ENCODE data around the gene SLC22A4.

Gene SLC22A4

DNA sequence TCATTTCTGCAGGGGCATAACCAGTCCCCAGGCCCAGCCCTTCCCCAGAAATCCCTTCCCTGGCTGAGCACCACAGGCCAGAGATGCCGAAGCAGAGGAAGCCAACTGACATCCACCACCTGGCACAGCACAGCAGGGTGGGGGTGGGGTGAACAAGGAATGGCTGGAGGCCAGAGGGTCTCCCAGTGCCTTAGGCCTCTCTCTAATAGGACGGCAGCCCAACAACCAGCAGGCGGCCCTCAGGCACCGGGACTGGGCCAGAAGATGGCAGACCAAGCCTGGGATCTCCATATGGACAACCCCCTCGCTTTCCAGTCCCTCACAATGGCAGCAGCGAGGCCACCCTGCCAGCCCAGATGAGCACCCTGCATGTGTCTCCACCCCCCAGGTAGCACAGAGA lies 23.5 kb upstream of the SLC22A4 start:
- TF ChIP-seq POLR2A (IDR thresholded peaks at IDR 0.05; ENCODE audit: low read depth, low read length), result no peak
- no peak for TF ChIP-seq POLR2AphosphoS5 (IDR thresholded peaks at IDR 0.05; ENCODE audit: low read depth, low read length)
- no peak for TF ChIP-seq TAF1 (IDR thresholded peaks at IDR 0.05; ENCODE audit: borderline replicate concordance, low read depth, low read length)
- FAIRE-seq (no peak), DNase-seq (ENCODE audit: insufficient read length) (no peak)

- TF ChIP-seq POLR2A (IDR thresholded peaks at IDR 0.05; ENCODE audit: low read depth, low read length) (no peak), TAF1 (IDR thresholded peaks at IDR 0.05; ENCODE audit: borderline replicate concordance, low read depth, low read length) (no peak), POLR2AphosphoS5 (IDR thresholded peaks at IDR 0.05; ENCODE audit: low read depth, low read length) (no peak)
- DNase-seq (ENCODE audit: insufficient read length) (no peak), FAIRE-seq (no peak)
Measured at GRCh38 chr5:132271251-132272246, 22.6 kb upstream of the SLC22A4 start.

GRCh38 chr5:132272311-132273210 lies 21.6 kb upstream of the SLC22A4 start:
- no peak for TF ChIP-seq POLR2AphosphoS5 (IDR thresholded peaks at IDR 0.05; ENCODE audit: low read depth, low read length)
- no peak for TF ChIP-seq TAF1 (IDR thresholded peaks at IDR 0.05; ENCODE audit: borderline replicate concordance, low read depth, low read length)
- no peak for TF ChIP-seq POLR2A (IDR thresholded peaks at IDR 0.05; ENCODE audit: low read depth, low read length)
- DNase-seq (ENCODE audit: insufficient read length), result no peak
- FAIRE-seq, result no peak

DNA sequence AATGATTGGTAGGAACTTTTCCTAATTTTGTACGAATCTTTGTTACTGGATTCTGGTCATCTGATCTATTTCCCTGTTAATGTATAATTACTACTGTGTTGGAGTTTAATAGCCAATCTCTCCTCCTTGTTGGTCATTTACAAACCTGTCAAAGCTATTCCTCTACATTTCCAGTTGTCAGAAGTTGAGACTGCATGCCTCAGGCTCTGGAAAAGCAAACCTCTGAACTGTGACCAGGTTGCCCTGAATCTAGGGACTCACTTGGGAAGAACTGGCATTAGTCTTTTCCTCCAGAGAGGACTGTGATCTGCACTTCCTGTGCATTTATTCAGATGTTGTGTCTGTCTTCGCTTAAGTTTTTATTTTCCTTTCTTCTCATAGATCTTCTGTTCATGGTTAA lies 20.6 kb upstream of the SLC22A4 start:
- FAIRE-seq (no peak), DNase-seq (ENCODE audit: insufficient read length) (no peak)
- TF ChIP-seq POLR2A (IDR thresholded peaks at IDR 0.05; ENCODE audit: low read depth, low read length) (no peak), POLR2AphosphoS5 (IDR thresholded peaks at IDR 0.05; ENCODE audit: low read depth, low read length) (no peak), TAF1 (IDR thresholded peaks at IDR 0.05; ENCODE audit: borderline replicate concordance, low read depth, low read length) (no peak)

DNA sequence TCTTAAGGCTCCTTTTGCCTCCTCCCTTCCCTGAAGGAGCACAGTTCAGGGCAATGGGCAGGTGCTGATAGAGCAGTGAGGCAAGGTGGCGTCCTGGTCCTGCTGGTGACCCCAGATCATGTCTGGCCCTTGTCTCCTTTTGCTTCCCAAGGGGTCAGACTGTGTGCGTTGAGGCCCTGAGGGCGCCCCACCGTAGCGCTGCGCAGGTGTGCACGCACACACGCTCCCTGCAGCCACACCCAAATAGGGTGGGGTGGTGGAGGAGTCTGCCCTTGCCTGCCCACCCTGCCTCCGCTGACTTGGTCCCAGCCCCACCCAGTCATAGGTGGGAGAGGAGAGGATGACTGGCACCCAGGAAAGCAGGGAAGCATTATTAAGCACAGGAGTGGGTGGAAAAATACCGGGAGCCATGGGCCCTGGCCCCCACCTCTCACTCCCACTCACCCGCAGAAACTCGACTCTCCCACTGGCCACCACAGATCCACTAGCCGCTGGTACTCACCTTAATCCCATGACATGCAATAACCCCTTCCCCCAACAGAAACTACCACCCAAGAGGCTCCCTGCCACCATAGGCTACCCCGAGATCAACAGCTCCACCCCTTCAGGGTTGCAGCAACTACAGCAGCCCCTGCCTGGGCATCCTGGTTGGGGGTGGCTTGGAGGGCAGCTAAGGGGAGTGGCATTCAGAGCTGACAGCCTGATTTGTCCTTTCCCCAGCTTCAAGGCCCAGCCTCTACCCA lies 20.0 kb upstream of the SLC22A4 start:
- TF ChIP-seq POLR2AphosphoS5 (IDR thresholded peaks at IDR 0.05; ENCODE audit: low read depth, low read length) (no peak), POLR2A (IDR thresholded peaks at IDR 0.05; ENCODE audit: low read depth, low read length) (no peak), TAF1 (IDR thresholded peaks at IDR 0.05; ENCODE audit: borderline replicate concordance, low read depth, low read length) (no peak)
- no peak for FAIRE-seq
- no peak for DNase-seq (ENCODE audit: insufficient read length)

DNA sequence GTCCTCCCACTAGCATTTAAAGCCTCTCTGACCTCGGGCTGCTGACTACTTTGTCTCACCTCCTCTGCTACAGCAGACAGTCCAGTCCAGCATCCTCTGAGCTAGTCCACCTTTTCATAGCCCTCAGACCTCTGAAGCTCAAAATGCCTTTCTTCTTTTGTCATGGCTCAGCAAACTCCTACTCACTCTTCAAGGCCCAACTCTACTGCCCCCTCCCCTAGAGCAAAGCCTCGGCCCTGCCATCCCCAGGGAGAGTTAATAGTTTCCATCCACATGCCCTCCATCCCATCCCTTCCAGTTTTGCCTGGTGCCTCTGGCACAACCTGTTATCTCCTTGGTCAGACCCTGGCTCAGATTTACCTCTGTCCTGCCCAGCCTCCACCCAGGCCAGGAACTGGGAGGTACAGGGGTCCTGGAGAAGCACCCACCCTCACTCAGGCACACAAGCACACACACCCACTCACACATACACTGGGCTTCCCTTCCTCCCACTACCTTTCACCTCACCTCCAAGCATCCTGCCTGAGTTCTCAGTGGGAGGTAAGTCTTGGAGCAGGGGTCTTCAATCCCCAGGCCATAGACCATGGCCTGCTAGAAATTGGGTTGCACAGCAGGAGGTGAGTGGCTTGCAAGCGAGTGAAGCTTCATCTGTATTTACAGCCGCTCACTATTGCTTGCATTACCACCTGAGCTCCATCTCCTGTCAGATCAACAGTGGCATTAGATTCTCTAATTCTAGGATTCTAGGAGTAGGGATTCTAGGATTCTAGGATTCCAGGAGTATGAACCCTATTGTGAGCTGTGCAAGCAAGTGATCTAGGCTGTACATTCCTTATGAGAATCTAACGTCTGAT lies 18.6 kb upstream of the SLC22A4 start:
- no peak for DNase-seq (ENCODE audit: insufficient read length)
- no peak for FAIRE-seq
- TF ChIP-seq POLR2A (IDR thresholded peaks at IDR 0.05; ENCODE audit: low read depth, low read length) (no peak), POLR2AphosphoS5 (IDR thresholded peaks at IDR 0.05; ENCODE audit: low read depth, low read length) (no peak), TAF1 (IDR thresholded peaks at IDR 0.05; ENCODE audit: borderline replicate concordance, low read depth, low read length) (no peak)

GRCh38 chr5:132277256-132277655 lies 16.9 kb upstream of the SLC22A4 start:
- TF ChIP-seq POLR2A (IDR thresholded peaks at IDR 0.05; ENCODE audit: low read depth, low read length), result no peak
- DNase-seq (ENCODE audit: insufficient read length), result no peak
- no peak for FAIRE-seq

DNA sequence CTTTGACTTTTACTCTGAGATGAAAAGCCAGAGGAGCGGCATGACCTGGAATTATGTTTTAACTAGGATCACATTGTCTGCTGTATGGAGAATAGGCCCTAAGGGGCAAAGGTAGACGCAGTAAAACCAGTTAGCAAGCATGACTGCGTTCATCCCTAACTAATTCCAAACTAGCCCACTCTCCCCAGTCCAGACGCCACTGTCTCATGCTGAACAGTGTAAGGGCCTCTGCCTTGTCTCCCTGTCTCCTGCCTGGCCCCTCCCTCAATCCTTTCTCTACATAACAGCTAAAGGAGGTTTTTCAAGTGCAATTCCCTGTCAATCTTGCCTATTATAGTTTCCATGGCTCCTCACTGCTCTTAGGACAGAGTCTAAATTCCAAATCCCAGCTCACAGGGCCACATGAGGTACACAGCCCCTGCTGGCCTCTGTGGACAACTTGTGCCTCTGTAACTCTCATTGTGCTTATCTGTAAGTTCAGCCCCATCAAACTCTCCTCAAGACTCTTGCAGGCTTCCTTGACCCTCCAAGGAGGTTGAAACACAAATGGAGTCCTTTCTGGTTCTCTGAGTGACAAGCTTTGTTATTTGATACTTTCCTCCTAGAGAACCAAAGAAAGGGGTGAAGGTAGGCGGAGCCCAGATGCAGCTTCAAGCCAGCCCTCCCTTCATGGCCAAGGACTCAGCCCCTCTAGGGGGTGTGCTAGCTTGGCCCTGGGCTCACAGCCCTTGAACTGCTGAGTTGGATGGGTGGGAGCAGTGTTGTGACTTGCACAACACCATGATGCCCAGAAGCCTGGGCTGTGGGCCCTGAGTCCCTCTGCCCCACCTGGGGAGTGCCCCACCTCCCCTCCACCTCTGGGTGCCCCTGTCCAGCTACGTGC lies 16.0 kb upstream of the SLC22A4 start:
- DNase-seq (ENCODE audit: insufficient read length), result no peak
- no peak for FAIRE-seq
- no peak for TF ChIP-seq POLR2A (IDR thresholded peaks at IDR 0.05; ENCODE audit: low read depth, low read length)
- no peak for TF ChIP-seq TAF1 (IDR thresholded peaks at IDR 0.05; ENCODE audit: borderline replicate concordance, low read depth, low read length)
- no peak for TF ChIP-seq POLR2AphosphoS5 (IDR thresholded peaks at IDR 0.05; ENCODE audit: low read depth, low read length)

DNA sequence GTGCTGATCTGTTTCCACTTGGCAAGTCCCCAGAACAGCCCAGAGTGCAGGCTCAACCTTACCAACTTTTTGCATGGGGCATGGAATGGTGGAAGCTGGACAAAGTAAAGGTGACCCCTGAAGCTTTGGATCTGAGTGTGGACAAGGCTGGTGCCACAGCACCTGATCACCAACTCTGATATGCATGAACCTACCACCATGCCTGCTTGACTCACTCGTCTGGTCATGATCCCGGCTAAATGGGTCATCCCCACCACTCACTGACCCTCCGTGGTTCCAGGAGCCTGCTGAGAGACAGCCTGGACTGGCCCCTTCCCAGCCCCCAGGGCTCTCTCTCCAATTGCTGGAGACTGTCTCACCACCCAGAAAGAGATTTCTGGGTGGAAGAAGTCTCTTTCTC lies 14.4 kb upstream of the SLC22A4 start:
- DNase-seq (ENCODE audit: insufficient read length) (no peak), FAIRE-seq (no peak)
- TF ChIP-seq POLR2AphosphoS5 (IDR thresholded peaks at IDR 0.05; ENCODE audit: low read depth, low read length) (no peak), TAF1 (IDR thresholded peaks at IDR 0.05; ENCODE audit: borderline replicate concordance, low read depth, low read length) (no peak), POLR2A (IDR thresholded peaks at IDR 0.05; ENCODE audit: low read depth, low read length) (no peak)
